ENCODE data around the gene CADM1. TPM values are rescaled to one million over a fixed set of nuclear protein-coding genes. Genes with fewer than 3 reads are reported as not detected.

Gene CADM1
- total RNA-seq, 1 experiment from 2014 or later = 15.5 TPM

GRCh38 chr11:115133475-115134209 is 370.6 kb downstream of the CADM1 start:
- no peaks in the 10 kb centered on the region for H3K27me3 ChIP-seq (ENCODE audit: control insufficient read depth, insufficient read depth, low read length)
- no peak for DNase-seq
- no peak overlapping the region for H3K4me3 ChIP-seq (ENCODE audit: insufficient read depth, low read depth, low read length)
- no peaks in the 10 kb centered on the region for H3K36me3 ChIP-seq (replicated peaks; ENCODE audit: control insufficient read depth, insufficient read depth, low read length)

- DNase-seq = peak; percentile 54
- Histone ChIP-seq H3K4me3 (ENCODE audit: insufficient read depth, low read depth, low read length) (no peak overlapping the region), H3K27me3 (ENCODE audit: control insufficient read depth, insufficient read depth, low read length) (no peaks in the 10 kb centered on the region), H3K36me3 (replicated peaks; ENCODE audit: control insufficient read depth, insufficient read depth, low read length) (no peaks in the 10 kb centered on the region)
Measured at GRCh38 chr11:115132436-115133228, 371.6 kb downstream of the CADM1 start.

- no peaks in the 10 kb centered on the region for H3K27me3 ChIP-seq (ENCODE audit: control insufficient read depth, insufficient read depth, low read length)
- no peak for DNase-seq
- H3K4me3 ChIP-seq (ENCODE audit: insufficient read depth, low read depth, low read length) = no peak overlapping the region
- no peaks in the 10 kb centered on the region for H3K36me3 ChIP-seq (replicated peaks; ENCODE audit: control insufficient read depth, insufficient read depth, low read length)
Measured at GRCh38 chr11:115129473-115130289, 374.5 kb downstream of the CADM1 start.

- Histone ChIP-seq H3K27me3 (ENCODE audit: control insufficient read depth, insufficient read depth, low read length) (no peaks in the 10 kb centered on the region), H3K36me3 (replicated peaks; ENCODE audit: control insufficient read depth, insufficient read depth, low read length) (no peaks in the 10 kb centered on the region), H3K4me3 (ENCODE audit: insufficient read depth, low read depth, low read length) (no peak overlapping the region)
- no peak for DNase-seq
Measured at GRCh38 chr11:115128226-115128625, 376.0 kb downstream of the CADM1 start.

- DNase-seq = no peak
- Histone ChIP-seq H3K36me3 (replicated peaks; ENCODE audit: control insufficient read depth, insufficient read depth, low read length) (no peaks in the 10 kb centered on the region), H3K4me3 (ENCODE audit: insufficient read depth, low read depth, low read length) (no peak overlapping the region), H3K27me3 (ENCODE audit: control insufficient read depth, insufficient read depth, low read length) (no peaks in the 10 kb centered on the region)
Measured at GRCh38 chr11:115127790-115128189, 376.4 kb downstream of the CADM1 start.

- no peak overlapping the region for H3K4me3 ChIP-seq (ENCODE audit: insufficient read depth, low read depth, low read length)
- no peaks in the 10 kb centered on the region for H3K36me3 ChIP-seq (replicated peaks; ENCODE audit: control insufficient read depth, insufficient read depth, low read length)
- no peaks in the 10 kb centered on the region for H3K27me3 ChIP-seq (ENCODE audit: control insufficient read depth, insufficient read depth, low read length)
- no peak for DNase-seq
Measured at GRCh38 chr11:115126515-115127208, 377.6 kb downstream of the CADM1 start.

- no peaks in the 10 kb centered on the region for H3K27me3 ChIP-seq (ENCODE audit: control insufficient read depth, insufficient read depth, low read length)
- no peak overlapping the region for H3K4me3 ChIP-seq (ENCODE audit: insufficient read depth, low read depth, low read length)
- no peak for DNase-seq
- no peaks in the 10 kb centered on the region for H3K36me3 ChIP-seq (replicated peaks; ENCODE audit: control insufficient read depth, insufficient read depth, low read length)
Measured at GRCh38 chr11:115126092-115126491, 378.1 kb downstream of the CADM1 start.

- DNase-seq = no peak
- Histone ChIP-seq H3K27me3 (ENCODE audit: control insufficient read depth, insufficient read depth, low read length) (no peaks in the 10 kb centered on the region), H3K36me3 (replicated peaks; ENCODE audit: control insufficient read depth, insufficient read depth, low read length) (no peaks in the 10 kb centered on the region), H3K4me3 (ENCODE audit: insufficient read depth, low read depth, low read length) (no peak overlapping the region)
Measured at GRCh38 chr11:115124786-115125185, 379.4 kb downstream of the CADM1 start.

GRCh38 chr11:115123641-115124040 is 380.6 kb downstream of the CADM1 start:
- H3K4me3 ChIP-seq (ENCODE audit: insufficient read depth, low read depth, low read length) = no peak overlapping the region
- DNase-seq = no peak

GRCh38 chr11:115122274-115122673 is 381.9 kb downstream of the CADM1 start:
- Histone ChIP-seq H3K36me3 (replicated peaks; ENCODE audit: control insufficient read depth, insufficient read depth, low read length) (no peaks in the 10 kb centered on the region), H3K27me3 (ENCODE audit: control insufficient read depth, insufficient read depth, low read length) (no peaks in the 10 kb centered on the region), H3K4me3 (ENCODE audit: insufficient read depth, low read depth, low read length) (no peak overlapping the region)
- no peak for DNase-seq

More at GRCh38 chr11:115123641-115124040, 380.6 kb downstream of the CADM1 start:
- no peaks in the 10 kb centered on the region for H3K27me3 ChIP-seq (ENCODE audit: control insufficient read depth, insufficient read depth, low read length)
- H3K36me3 ChIP-seq (replicated peaks; ENCODE audit: control insufficient read depth, insufficient read depth, low read length) = no peaks in the 10 kb centered on the region

Data from H7 (cell line).